ENCODE measurements around the gene MBD2.

- TF ChIP-seq, protein P1, sequence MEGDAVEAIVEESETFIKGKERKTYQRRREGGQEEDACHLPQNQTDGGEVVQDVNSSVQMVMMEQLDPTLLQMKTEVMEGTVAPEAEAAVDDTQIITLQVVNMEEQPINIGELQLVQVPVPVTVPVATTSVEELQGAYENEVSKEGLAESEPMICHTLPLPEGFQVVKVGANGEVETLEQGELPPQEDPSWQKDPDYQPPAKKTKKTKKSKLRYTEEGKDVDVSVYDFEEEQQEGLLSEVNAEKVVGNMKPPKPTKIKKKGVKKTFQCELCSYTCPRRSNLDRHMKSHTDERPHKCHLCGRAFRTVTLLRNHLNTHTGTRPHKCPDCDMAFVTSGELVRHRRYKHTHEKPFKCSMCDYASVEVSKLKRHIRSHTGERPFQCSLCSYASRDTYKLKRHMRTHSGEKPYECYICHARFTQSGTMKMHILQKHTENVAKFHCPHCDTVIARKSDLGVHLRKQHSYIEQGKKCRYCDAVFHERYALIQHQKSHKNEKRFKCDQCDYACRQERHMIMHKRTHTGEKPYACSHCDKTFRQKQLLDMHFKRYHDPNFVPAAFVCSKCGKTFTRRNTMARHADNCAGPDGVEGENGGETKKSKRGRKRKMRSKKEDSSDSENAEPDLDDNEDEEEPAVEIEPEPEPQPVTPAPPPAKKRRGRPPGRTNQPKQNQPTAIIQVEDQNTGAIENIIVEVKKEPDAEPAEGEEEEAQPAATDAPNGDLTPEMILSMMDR (optimal IDR thresholded peaks at IDR 0.05 in 1 of 3, IDR thresholded peaks at IDR 0.05 in 1 of 3, conservative IDR thresholded peaks at IDR 0.05 in 1 of 3; ENCODE audit: extremely low read depth in 1 of 3, insufficient read depth in 2 of 3, low read length in 3 of 3) = no peak
- no peak for TF ChIP-seq EZH2 (IDR thresholded peaks at IDR 0.05; ENCODE audit: low read length)
Measured at GRCh38 chr18:54210463-54210862, 14.0 kb downstream of the MBD2 start.

Measured in keratinocyte (primary cell).